SK-N-SH treated with all-trans-retinoic acid at 6 μM for 48 hours (cell line): Measurements from ENCODE around the gene ARPC2.

Experiments
- ATAC-seq: fragments of 200-7000 bp; cut with Tn5 transposase; 3 replicates; pipeline ENCODE4 v1.9.1; 2020; ENCODE audit warnings: mild to moderate bottlenecking, moderate library complexity
- ARNTL ChIP-seq: fragments of 450-650 bp; formaldehyde crosslinking; IDR thresholded peaks from 2 replicates; pipeline ENCODE4 v1.5.0; 2020; ENCODE audit warnings: low read depth, mild to moderate bottlenecking, moderate library complexity, borderline replicate concordance
- BACH2 ChIP-seq: fragments of 250-450 bp; sonication (Bioruptor Pico); IDR thresholded peaks from 2 replicates; pipeline ENCODE4 v1.9.0; 2021; ENCODE audit warnings: mild to moderate bottlenecking, borderline replicate concordance
- CSDC2 ChIP-seq: fragments of 250-450 bp; sonication (Bioruptor Pico); IDR thresholded peaks from 2 replicates; pipeline ENCODE4 v1.5.0; 2020; ENCODE audit warnings: mild to moderate bottlenecking, moderate library complexity
- ESRRG ChIP-seq: fragments of 250-450 bp; sonication (Bioruptor Pico); IDR thresholded peaks from 2 replicates; pipeline ENCODE4 v1.6.1; 2021; ENCODE audit warnings: mild to moderate bottlenecking
- GLIS3 ChIP-seq: fragments of 250-450 bp; sonication (Bioruptor Pico); IDR thresholded peaks from 2 replicates; pipeline ENCODE4 v1.5.0; 2020; ENCODE audit warnings: mild to moderate bottlenecking, moderate library complexity
- ISL1 ChIP-seq: fragments of 250-450 bp; sonication (Bioruptor Pico); IDR thresholded peaks from 2 replicates; pipeline ENCODE4 v2.1.2; 2022; ENCODE audit warnings: mild to moderate bottlenecking, moderate library complexity
- OSR1 ChIP-seq: fragments of 250-450 bp; sonication (Bioruptor Pico); IDR thresholded peaks from 2 replicates; pipeline ENCODE4 v1.8.0; 2022; ENCODE audit warnings: moderate library complexity, mild to moderate bottlenecking, inconsistent platforms
- PATZ1 ChIP-seq: fragments of 250-450 bp; sonication (Bioruptor Pico); IDR thresholded peaks from 2 replicates; pipeline ENCODE4 v1.8.0; 2020; ENCODE audit warnings: mild to moderate bottlenecking, moderate library complexity, borderline replicate concordance
- POU6F1 ChIP-seq: fragments of 250-450 bp; sonication (Bioruptor Pico); IDR thresholded peaks from 2 replicates; pipeline ENCODE4 v1.8.0; 2021; ENCODE audit warnings: low read depth, mild to moderate bottlenecking, moderate library complexity, borderline replicate concordance
- PPARA ChIP-seq: fragments of 250-450 bp; sonication (Bioruptor Pico); IDR thresholded peaks from 2 replicates; pipeline ENCODE4 v1.5.0; 2020; ENCODE audit warnings: mild to moderate bottlenecking, borderline replicate concordance
- RARB ChIP-seq: fragments of 250-450 bp; sonication (Bioruptor Pico); IDR thresholded peaks from 2 replicates; pipeline ENCODE4 v1.8.0; 2021; ENCODE audit warnings: mild to moderate bottlenecking, moderate library complexity
- SNAI2 ChIP-seq: fragments of 250-450 bp; sonication (Bioruptor Pico); IDR thresholded peaks from 2 replicates; pipeline ENCODE4 v1.5.0; 2020; ENCODE audit warnings: mild to moderate bottlenecking, moderate library complexity
- TCF4 ChIP-seq: fragments of 250-450 bp; sonication (Bioruptor Pico); IDR thresholded peaks from 2 replicates; pipeline ENCODE4 v1.8.0; 2021; ENCODE audit warnings: mild to moderate bottlenecking, moderate library complexity, borderline replicate concordance
- TOX ChIP-seq: fragments of 250-450 bp; sonication (Bioruptor Pico); IDR thresholded peaks from 2 replicates; pipeline ENCODE4 v1.8.0; 2021; ENCODE audit warnings: mild to moderate bottlenecking, moderate library complexity, borderline replicate concordance
- TSHZ2 ChIP-seq: fragments of 250-450 bp; sonication (Bioruptor Pico); IDR thresholded peaks from 2 replicates; pipeline ENCODE4 v1.5.0; 2020; ENCODE audit warnings: mild to moderate bottlenecking, moderate library complexity
- ZC3H10 ChIP-seq: fragments of 250-450 bp; sonication (Bioruptor Pico); IDR thresholded peaks from 2 replicates; pipeline ENCODE4 v1.5.1; 2021; ENCODE audit warnings: mild to moderate bottlenecking, moderate library complexity
- ZFP3 ChIP-seq: fragments of 250-450 bp; sonication (Bioruptor Pico); IDR thresholded peaks from 2 replicates; pipeline ENCODE4 v1.5.0; 2020; ENCODE audit warnings: mild to moderate bottlenecking, moderate library complexity
- ZFP30 ChIP-seq: fragments of 450-650 bp; formaldehyde crosslinking; IDR thresholded peaks from 2 replicates; pipeline ENCODE4 v1.5.0; 2022; ENCODE audit warnings: mild to moderate bottlenecking, moderate library complexity
- ZNF565 ChIP-seq: fragments of 450-650 bp; formaldehyde crosslinking; conservative IDR thresholded peaks from 2 replicates; pipeline ENCODE4 v1.5.0; 2020; ENCODE audit warnings: low read depth, mild to moderate bottlenecking, moderate library complexity
- ZNF70 ChIP-seq: fragments of 450-650 bp; formaldehyde crosslinking; IDR thresholded peaks from 2 replicates; pipeline ENCODE4 v1.5.0; 2020; ENCODE audit warnings: mild to moderate bottlenecking, moderate library complexity
- ZNF8 ChIP-seq: fragments of 450-650 bp; formaldehyde crosslinking; IDR thresholded peaks from 2 replicates; pipeline ENCODE4 v1.5.0; 2020; ENCODE audit warnings: mild to moderate bottlenecking, moderate library complexity
- TF ChIP-seq, protein P1 (sequence below): fragments of 250-450 bp; sonication (Bioruptor Pico); IDR thresholded peaks from 2 replicates; pipeline ENCODE4 v1.5.1; 2021; ENCODE audit warnings: mild to moderate bottlenecking, moderate library complexity

ARPC2 gene

DNA sequence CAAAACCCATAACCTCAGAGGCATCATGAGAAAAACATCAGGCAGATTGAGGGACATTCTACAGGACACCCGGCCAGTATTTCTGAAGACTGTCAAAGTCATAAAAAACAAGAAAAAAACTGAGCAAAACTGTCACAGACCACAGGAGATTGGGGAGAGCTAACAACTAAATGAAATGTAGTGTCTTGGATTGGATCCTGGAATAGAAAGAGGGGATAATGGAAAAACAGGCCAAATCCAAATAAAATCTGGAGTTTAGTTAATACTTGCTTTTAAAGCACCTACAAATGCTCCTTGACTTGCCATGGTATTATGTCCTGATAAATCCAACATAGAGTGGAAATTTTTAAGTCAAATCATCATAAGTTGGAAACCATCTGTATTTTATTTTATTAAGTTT is 32.7 kb upstream of the ARPC2 start:
- TF ChIP-seq ESRRG (no peak), POU6F1 (CRISPR knock-in tag) (no peak), ZFP30 (CRISPR knock-in tag) (no peak), TSHZ2 (CRISPR knock-in tag) (no peak), TOX (no peak)
- TF ChIP-seq, protein P1, sequence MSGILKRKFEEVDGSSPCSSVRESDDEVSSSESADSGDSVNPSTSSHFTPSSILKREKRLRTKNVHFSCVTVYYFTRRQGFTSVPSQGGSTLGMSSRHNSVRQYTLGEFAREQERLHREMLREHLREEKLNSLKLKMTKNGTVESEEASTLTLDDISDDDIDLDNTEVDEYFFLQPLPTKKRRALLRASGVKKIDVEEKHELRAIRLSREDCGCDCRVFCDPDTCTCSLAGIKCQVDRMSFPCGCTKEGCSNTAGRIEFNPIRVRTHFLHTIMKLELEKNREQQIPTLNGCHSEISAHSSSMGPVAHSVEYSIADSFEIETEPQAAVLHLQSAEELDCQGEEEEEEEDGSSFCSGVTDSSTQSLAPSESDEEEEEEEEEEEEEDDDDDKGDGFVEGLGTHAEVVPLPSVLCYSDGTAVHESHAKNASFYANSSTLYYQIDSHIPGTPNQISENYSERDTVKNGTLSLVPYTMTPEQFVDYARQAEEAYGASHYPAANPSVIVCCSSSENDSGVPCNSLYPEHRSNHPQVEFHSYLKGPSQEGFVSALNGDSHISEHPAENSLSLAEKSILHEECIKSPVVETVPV: no peak
- TF ChIP-seq, all 23 proteins: peak for 0
- ATAC-seq: no peak

- ATAC-seq: peak; percentile 96
- TF ChIP-seq RARB (CRISPR knock-in tag) (no peak), ZNF70 (CRISPR knock-in tag) (no peak), GLIS3 (CRISPR knock-in tag) (no peak), ZFP30 (CRISPR knock-in tag) (no peak), ZNF8 (CRISPR knock-in tag) (no peak), SNAI2 (no peak), ZC3H10 (CRISPR knock-in tag) (no peak), PATZ1 (CRISPR knock-in tag) (no peak), ZNF565 (no peak), TOX (no peak), PPARA (CRISPR knock-in tag) (no peak)
Measured at GRCh38 chr2:218186355-218186766, 30.6 kb upstream of the ARPC2 start.

- no peak for TF ChIP-seq ARNTL
- no peak for TF ChIP-seq CSDC2
- TF ChIP-seq PPARA (CRISPR knock-in tag): no peak
- TF ChIP-seq ZNF565: no peak
- TF ChIP-seq GLIS3 (CRISPR knock-in tag): no peak
- no peak for TF ChIP-seq TCF4 (CRISPR knock-in tag)
- no peak for TF ChIP-seq BACH2 (CRISPR knock-in tag)
- TF ChIP-seq POU6F1 (CRISPR knock-in tag): no peak
- TF ChIP-seq ZFP30 (CRISPR knock-in tag): no peak
- TF ChIP-seq ESRRG: no peak
- no peak for TF ChIP-seq ZFP3
- TF ChIP-seq SNAI2: no peak
- no peak for TF ChIP-seq ISL1
- TF ChIP-seq RARB (CRISPR knock-in tag): no peak
- no peak for TF ChIP-seq OSR1 (CRISPR knock-in tag)
- TF ChIP-seq ZNF70 (CRISPR knock-in tag): no peak
- TF ChIP-seq ZC3H10 (CRISPR knock-in tag): no peak
- TF ChIP-seq PATZ1 (CRISPR knock-in tag): no peak
- no peak; the same call in 2 of the 3 replicates for ATAC-seq
Measured at GRCh38 chr2:218186876-218187275, 30.1 kb upstream of the ARPC2 start.
